Left hindlimb (tissue), 1 donor: ENCODE results near the gene UBC.
"Not testable (repeated sequence)": the region's sequence is repeated elsewhere in the genome, so short reads cannot be mapped to it uniquely, and the experiment has no call there.

Experiments used
- DNase-seq: peaks from one replicate; pipeline ENCODE4 v3.0.0-alpha.2; 2018

Gene UBC

GRCh38 chr12:124883263-124884130, 31.0 kb downstream of the UBC start:
- DNase-seq: no peak

- DNase-seq: no peak
Measured at GRCh38 chr12:124881123-124881522, 33.3 kb downstream of the UBC start.

- DNase-seq: not testable (repeated sequence)
Measured at GRCh38 chr12:124880335-124880734, 34.1 kb downstream of the UBC start.

- no peak for DNase-seq
Measured at GRCh38 chr12:124878795-124879516, 35.5 kb downstream of the UBC start.

- DNase-seq: no peak
Measured at GRCh38 chr12:124877423-124877822, 37.0 kb downstream of the UBC start.

- no peak for DNase-seq
Measured at GRCh38 chr12:124876171-124876570, 38.3 kb downstream of the UBC start.

- no peak for DNase-seq
Measured at GRCh38 chr12:124875803-124876132, 38.7 kb downstream of the UBC start.

- DNase-seq: no peak
Measured at GRCh38 chr12:124874988-124875802, 39.3 kb downstream of the UBC start.

- DNase-seq: no peak
Measured at GRCh38 chr12:124874188-124874587, 40.3 kb downstream of the UBC start.

- DNase-seq: no peak
Measured at GRCh38 chr12:124872068-124872719, 42.3 kb downstream of the UBC start.

GRCh38 chr12:124871297-124871696, 43.2 kb downstream of the UBC start:
- DNase-seq: no peak

- DNase-seq: no peak
Measured at GRCh38 chr12:124870515-124870914, 43.9 kb downstream of the UBC start.

- DNase-seq: no peak
Measured at GRCh38 chr12:124869059-124869665, 45.3 kb downstream of the UBC start.

- no peak for DNase-seq
Measured at GRCh38 chr12:124868252-124869058, 46.0 kb downstream of the UBC start.

GRCh38 chr12:124867401-124867930, 47.0 kb downstream of the UBC start:
- no peak for DNase-seq

GRCh38 chr12:124866883-124867400, 47.5 kb downstream of the UBC start:
- no peak for DNase-seq

- DNase-seq: no peak
Measured at GRCh38 chr12:124866195-124866882, 48.1 kb downstream of the UBC start.

GRCh38 chr12:124865728-124866127, 48.7 kb downstream of the UBC start:
- DNase-seq: no peak

GRCh38 chr12:124864326-124864752, 50.1 kb downstream of the UBC start:
- DNase-seq: no peak
